ENCODE results near the gene GPR55.

GPR55 gene

DNA sequence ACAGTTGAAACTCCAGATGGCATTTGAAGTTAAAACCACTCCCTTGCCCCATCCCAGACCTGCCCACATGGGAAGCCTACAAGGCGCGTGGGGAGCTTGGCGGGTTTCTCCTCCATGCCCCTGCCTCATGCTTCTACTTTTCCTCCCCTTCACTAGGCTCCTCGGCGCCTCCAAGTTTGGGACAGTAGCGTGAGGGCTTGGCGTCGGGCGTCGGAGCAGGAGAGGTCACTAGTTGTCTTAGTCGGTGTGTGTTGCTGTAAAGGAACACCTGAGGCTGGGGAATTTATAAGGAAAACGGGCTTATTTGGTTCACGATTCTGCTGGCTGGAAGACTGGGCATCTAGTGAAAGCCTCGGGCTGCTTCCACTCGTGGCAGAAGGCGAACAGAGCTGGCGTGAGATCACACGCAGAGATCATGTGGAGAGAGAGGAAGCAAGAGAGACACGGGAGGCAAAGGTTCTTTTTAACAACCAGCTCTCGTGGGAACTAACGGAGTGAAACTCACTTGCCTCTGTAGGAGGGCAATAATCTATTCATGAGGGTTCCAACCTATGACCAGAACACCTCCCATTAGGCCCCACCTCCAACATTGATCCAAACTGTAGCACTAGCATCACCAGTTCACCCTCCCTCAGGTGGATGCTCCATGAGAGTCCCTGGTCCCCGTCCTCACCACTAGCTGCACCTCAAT, 35.0 kb downstream of the GPR55 start:
- Histone ChIP-seq H3K27ac (no peak overlapping the region), H3K36me3 (no peaks in the 10 kb centered on the region), H3K4me3 (ENCODE audit: low read depth in 1 of 2, low read length in 1 of 2) (no peak overlapping the region), H3K9me3 (no peaks in the 10 kb centered on the region), H3K4me1 (ENCODE audit: control insufficient read depth in 1 of 2, insufficient read depth in 1 of 2, low read depth in 1 of 2, low read length in 1 of 2) (peaks cover 0 to 4% of the 10 kb centered on the region in 2 experiments), H3K27me3 (no peaks in the 10 kb centered on the region)
- TF ChIP-seq, protein P1, sequence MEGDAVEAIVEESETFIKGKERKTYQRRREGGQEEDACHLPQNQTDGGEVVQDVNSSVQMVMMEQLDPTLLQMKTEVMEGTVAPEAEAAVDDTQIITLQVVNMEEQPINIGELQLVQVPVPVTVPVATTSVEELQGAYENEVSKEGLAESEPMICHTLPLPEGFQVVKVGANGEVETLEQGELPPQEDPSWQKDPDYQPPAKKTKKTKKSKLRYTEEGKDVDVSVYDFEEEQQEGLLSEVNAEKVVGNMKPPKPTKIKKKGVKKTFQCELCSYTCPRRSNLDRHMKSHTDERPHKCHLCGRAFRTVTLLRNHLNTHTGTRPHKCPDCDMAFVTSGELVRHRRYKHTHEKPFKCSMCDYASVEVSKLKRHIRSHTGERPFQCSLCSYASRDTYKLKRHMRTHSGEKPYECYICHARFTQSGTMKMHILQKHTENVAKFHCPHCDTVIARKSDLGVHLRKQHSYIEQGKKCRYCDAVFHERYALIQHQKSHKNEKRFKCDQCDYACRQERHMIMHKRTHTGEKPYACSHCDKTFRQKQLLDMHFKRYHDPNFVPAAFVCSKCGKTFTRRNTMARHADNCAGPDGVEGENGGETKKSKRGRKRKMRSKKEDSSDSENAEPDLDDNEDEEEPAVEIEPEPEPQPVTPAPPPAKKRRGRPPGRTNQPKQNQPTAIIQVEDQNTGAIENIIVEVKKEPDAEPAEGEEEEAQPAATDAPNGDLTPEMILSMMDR (IDR thresholded peaks at IDR 0.05) = no peak

DNA sequence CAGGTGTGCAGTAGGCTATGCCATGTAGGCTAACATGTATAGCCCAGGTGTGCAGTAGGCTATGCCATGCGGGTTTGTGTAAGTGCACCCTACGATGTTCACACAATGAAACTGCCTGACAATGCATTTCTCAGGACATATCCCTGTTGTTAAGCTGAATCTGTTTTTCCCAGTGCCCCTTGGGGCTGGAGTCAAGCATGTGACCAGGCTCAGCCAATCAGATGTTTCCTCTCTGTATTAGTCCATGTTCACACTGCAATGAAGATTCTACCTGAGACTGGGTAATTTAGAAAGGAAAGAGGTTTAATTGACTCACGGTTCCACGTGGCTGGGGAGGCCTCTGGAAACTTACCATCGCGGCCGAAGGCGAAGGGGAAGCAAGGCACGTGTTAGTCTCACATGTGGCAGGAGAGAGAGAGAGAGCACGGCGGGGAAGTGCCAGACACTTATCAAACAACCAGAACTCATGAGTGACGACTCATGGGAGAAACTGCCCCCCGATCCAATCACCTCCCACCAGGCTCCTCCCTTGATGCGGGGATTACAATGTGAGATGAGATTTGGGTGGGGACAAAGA, 36.1 kb downstream of the GPR55 start:
- no peaks in the 10 kb centered on the region for H3K4me1 ChIP-seq (ENCODE audit: control insufficient read depth in 1 of 2, insufficient read depth in 1 of 2, low read depth in 1 of 2, low read length in 1 of 2)
- H3K27me3 ChIP-seq = no peaks in the 10 kb centered on the region
- H3K4me3 ChIP-seq (ENCODE audit: low read depth in 1 of 2, low read length in 1 of 2) = no peak overlapping the region
- H3K36me3 ChIP-seq = no peaks in the 10 kb centered on the region
- no peaks in the 10 kb centered on the region for H3K9me3 ChIP-seq
- TF ChIP-seq, protein P1 (IDR thresholded peaks at IDR 0.05) = no peak
- no peak overlapping the region for H3K27ac ChIP-seq

DNA sequence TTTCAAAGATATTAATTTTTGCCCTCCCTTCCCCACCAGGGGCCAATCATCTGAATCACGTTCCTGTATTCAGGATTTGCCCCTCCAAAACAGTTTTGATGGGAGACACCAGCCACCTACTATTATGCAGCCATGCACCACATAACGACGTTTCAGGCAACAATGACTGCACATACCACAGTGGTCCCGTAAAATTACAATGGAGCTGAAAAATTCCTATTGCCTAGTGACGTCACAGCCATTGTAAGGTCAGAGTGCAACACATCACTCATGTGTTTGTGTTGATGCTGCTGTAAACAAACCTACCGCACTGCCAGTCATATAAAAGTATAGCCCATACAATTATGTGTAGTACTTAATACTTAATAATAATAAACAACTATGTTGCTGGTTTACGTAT, 37.7 kb downstream of the GPR55 start:
- Histone ChIP-seq H3K36me3 (no peaks in the 10 kb centered on the region), H3K27ac (no peak overlapping the region), H3K27me3 (no peaks in the 10 kb centered on the region), H3K4me1 (ENCODE audit: control insufficient read depth in 1 of 2, insufficient read depth in 1 of 2, low read depth in 1 of 2, low read length in 1 of 2) (no peaks in the 10 kb centered on the region), H3K9me3 (no peaks in the 10 kb centered on the region), H3K4me3 (ENCODE audit: low read depth in 1 of 2, low read length in 1 of 2) (no peak overlapping the region)
- TF ChIP-seq, protein P1 (IDR thresholded peaks at IDR 0.05) = no peak

DNA sequence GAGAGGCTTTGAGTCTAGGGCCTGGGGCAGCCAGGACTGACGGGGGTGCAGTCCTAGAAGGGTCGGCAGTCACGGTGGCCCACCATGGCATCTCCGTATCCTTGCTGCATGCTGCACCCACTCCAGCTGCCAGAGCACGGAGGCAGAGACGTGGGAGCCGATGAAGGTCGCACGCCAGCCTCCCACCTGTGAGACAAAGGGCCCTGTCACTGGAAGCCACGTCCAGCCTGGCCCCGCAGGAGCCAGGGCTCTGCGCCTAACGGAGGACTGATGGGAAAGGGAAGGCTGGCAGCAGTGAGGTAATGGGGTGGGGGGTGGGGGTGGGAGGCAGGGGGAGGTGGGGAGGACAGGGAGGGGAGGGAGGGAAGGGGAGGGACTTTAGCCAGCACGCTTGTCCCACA, 38.4 kb downstream of the GPR55 start:
- TF ChIP-seq, protein P1 (IDR thresholded peaks at IDR 0.05) = no peak
- H3K9me3 ChIP-seq = no peaks in the 10 kb centered on the region
- no peaks in the 10 kb centered on the region for H3K4me1 ChIP-seq (ENCODE audit: control insufficient read depth in 1 of 2, insufficient read depth in 1 of 2, low read depth in 1 of 2, low read length in 1 of 2)
- H3K27me3 ChIP-seq = no peaks in the 10 kb centered on the region
- H3K27ac ChIP-seq = no peak overlapping the region
- no peak overlapping the region for H3K4me3 ChIP-seq (ENCODE audit: low read depth in 1 of 2, low read length in 1 of 2)
- H3K36me3 ChIP-seq = no peaks in the 10 kb centered on the region

DNA sequence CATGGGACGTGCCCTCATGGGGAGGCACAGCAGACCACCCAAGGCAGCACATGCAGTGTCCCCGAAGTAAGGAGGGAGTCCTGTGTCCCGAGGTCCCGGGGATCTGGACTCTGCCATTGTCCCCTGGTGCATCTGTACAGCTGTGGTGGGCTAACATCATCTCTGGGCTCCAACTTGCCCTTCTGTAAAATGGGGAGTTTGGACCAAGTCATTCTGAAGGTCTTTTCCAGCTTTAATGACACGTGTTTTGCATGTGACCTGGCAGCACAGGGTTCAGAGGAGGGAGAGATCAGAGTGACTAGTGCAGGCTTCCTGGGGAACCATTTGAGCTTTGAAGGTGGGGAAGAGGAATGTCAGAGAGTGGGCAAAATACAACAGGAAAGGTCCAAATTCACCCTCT, 38.8 kb downstream of the GPR55 start:
- TF ChIP-seq, protein P1 (IDR thresholded peaks at IDR 0.05) = no peak
- Histone ChIP-seq H3K27ac (no peak overlapping the region), H3K9me3 (no peaks in the 10 kb centered on the region), H3K4me1 (ENCODE audit: control insufficient read depth in 1 of 2, insufficient read depth in 1 of 2, low read depth in 1 of 2, low read length in 1 of 2) (no peaks in the 10 kb centered on the region), H3K36me3 (no peaks in the 10 kb centered on the region), H3K4me3 (ENCODE audit: low read depth in 1 of 2, low read length in 1 of 2) (no peak overlapping the region), H3K27me3 (no peaks in the 10 kb centered on the region)

Measured in neutrophil (primary cell).